GM19035 (cell line): ENCODE data around the gene PNMT.
"Not testable (repeated sequence)": the region's sequence is repeated elsewhere in the genome, so short reads cannot be mapped to it uniquely, and the experiment has no call there.

ENCODE experiments used
- ATAC-seq: cut with Tn5 transposase; IDR thresholded peaks from one replicate; pipeline ENCODE4 v1.9.1; 2021; ENCODE audit not compliant: unreplicated experiment

Gene PNMT

GRCh38 chr17:39705786-39706348, 37.6 kb downstream of the PNMT start:
- ATAC-seq = no peak

GRCh38 chr17:39706383-39706782, 38.1 kb downstream of the PNMT start:
- ATAC-seq = no peak

GRCh38 chr17:39706921-39707337, 38.7 kb downstream of the PNMT start:
- ATAC-seq = no peak

- ATAC-seq = no peak
Observed at GRCh38 chr17:39709319-39709997, 41.2 kb downstream of the PNMT start.

GRCh38 chr17:39709998-39710964, 42.0 kb downstream of the PNMT start:
- ATAC-seq = no peak

GRCh38 chr17:39711071-39711470, 42.8 kb downstream of the PNMT start:
- ATAC-seq = not testable (repeated sequence)

GRCh38 chr17:39711851-39712250, 43.6 kb downstream of the PNMT start:
- no peak for ATAC-seq

- no peak for ATAC-seq
Observed at GRCh38 chr17:39714234-39714633, 46.0 kb downstream of the PNMT start.

GRCh38 chr17:39715375-39716072, 47.3 kb downstream of the PNMT start:
- ATAC-seq = no peak

GRCh38 chr17:39716073-39716818, 48.0 kb downstream of the PNMT start:
- no peak for ATAC-seq

- no peak for ATAC-seq
Observed at GRCh38 chr17:39716879-39717536, 48.8 kb downstream of the PNMT start.

GRCh38 chr17:39717660-39718059, 49.4 kb downstream of the PNMT start:
- ATAC-seq = no peak

- ATAC-seq = no peak
Observed at GRCh38 chr17:39719563-39720355, 51.5 kb downstream of the PNMT start.
